AG09319 (cell line): Measurements from ENCODE around the gene RNF167.

ENCODE experiments used
- DNase-seq: peaks from one replicate; pipeline ENCODE4 v3.0.0-alpha.2; 2010; ENCODE audit warnings: low read depth; ENCODE audit errors: extremely low read depth
- CTCF ChIP-seq: IDR thresholded peaks from 2 replicates; pipeline ENCODE4 v1.5.1; 2011; ENCODE audit warnings: low read depth, mild to moderate bottlenecking, inconsistent platforms, low read length, moderate library complexity

The RNF167 gene

GRCh38 chr17:4928881-4929280, 11.2 kb upstream of the RNF167 start:
- TF ChIP-seq CTCF: no peak
- no peak for DNase-seq

DNA sequence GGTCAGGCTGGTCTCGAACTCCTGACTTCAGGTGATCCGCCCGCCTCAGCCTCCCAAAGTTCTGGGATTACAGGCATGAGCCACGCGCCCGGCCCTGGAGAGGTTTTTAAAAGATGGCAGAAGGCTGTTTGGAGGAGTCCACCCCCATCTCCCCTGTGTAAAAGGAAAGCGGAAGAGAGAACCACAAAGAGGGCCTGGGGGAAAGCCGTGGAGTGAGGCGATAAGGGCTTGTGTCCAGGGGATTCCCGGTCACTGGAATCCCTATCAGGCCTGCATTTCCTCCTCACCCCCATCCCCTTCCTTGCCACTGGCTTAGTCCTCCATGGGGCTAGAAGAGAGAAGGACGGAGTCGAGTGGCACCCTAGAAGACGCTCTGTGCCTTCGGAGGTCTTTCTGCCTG, 8.1 kb upstream of the RNF167 start, which contains the start of gene GP1BA:
GP1BA (plus strand) TSS at position 315 of the 400 bp plus-strand sequence. CDS start 328 bp downstream, outside the sequence.
- TF ChIP-seq CTCF: no peak
- DNase-seq: no peak

- no peak for DNase-seq
- TF ChIP-seq CTCF: no peak
Measured at GRCh38 chr17:4932756-4933155, 7.3 kb upstream of the RNF167 start.

GRCh38 chr17:4933646-4934045, 6.4 kb upstream of the RNF167 start:
- no peak for TF ChIP-seq CTCF

GRCh38 chr17:4934173-4934979, 5.7 kb upstream of the RNF167 start:
- peak; percentile 28 for TF ChIP-seq CTCF
- no peak for DNase-seq

More at GRCh38 chr17:4933646-4934045, 6.4 kb upstream of the RNF167 start:
- no peak for DNase-seq

DNA sequence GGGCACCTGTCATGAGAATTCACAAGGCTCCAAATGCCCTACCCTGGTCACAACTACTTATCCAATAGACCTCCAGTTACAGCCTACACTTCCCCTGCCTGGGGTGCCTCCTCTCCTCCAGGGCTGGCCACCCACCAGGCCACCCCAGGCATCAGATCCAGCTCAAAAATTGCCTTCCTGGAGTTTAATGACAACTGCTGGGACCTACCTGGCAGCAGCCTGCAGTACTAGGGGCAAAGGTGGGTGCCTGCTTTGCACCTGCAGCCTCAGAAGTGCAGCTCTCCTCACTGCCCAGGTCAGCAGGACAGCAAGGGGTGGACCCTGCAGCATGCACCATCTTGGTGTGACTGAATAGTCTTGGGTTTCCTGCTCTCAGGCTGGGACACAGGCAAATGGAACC, 4.4 kb upstream of the RNF167 start:
- DNase-seq: no peak
- no peak for TF ChIP-seq CTCF

GRCh38 chr17:4936436-4936835, 3.6 kb upstream of the RNF167 start:
- no peak for TF ChIP-seq CTCF
- no peak for DNase-seq
